H1 (cell line): ENCODE measurements around the gene KCTD3. TPM values are rescaled to one million over a fixed set of nuclear protein-coding genes. Genes with fewer than 3 reads are reported as not detected.

ENCODE experiments used
- CTCF ChIA-PET: fragments of 300-600 bp; sonication (Branson Sonifier 250); formaldehyde crosslinking; loops from one replicate; lab custom pipeline; 2021; ENCODE audit not compliant: partially characterized antibody; lab: Charles Lee
- POLR2A ChIA-PET: fragments of 300-600 bp; sonication (Branson Sonifier 250); formaldehyde crosslinking; loops from one replicate; lab custom pipeline; 2021; ENCODE audit warnings: inconsistent platforms; ENCODE audit not compliant: partially characterized antibody; lab: Charles Lee
- DNase-seq, 2 experiments: peaks; one replicate each; pipeline versions ENCODE4 v3.0.0 to v3.0.0-alpha.2; 2010 to 2022; ENCODE audit warnings: low spot score in 2 of 2, low read depth in 1 of 2, mixed read lengths in 1 of 2
- FAIRE-seq: peaks from 2 replicates; lab custom pipeline; 2011; peaks lifted over from hg19 to GRCh38; lab: Jason Lieb, UNC
- H2AFZ ChIP-seq: 2 replicates; pipeline ENCODE4 v1.8.1; 2012; ENCODE audit warnings: low read length, inconsistent platforms
- H2AK5ac ChIP-seq: 2 replicates; pipeline ENCODE4 v1.6.1; 2013; ENCODE audit warnings: low read depth, low read length
- H2BK120ac ChIP-seq: replicated peaks from 2 replicates; pipeline ENCODE3; 2013; ENCODE audit warnings: low read depth, low read length, inconsistent platforms
- H2BK12ac ChIP-seq: 2 replicates; pipeline ENCODE4 v1.6.1; 2013; ENCODE audit warnings: low read depth, low read length
- H2BK15ac ChIP-seq: 2 replicates; pipeline ENCODE4 v1.6.1; 2013; ENCODE audit warnings: low read length
- H2BK20ac ChIP-seq: 2 replicates; pipeline ENCODE4 v1.6.1; 2013; ENCODE audit warnings: low read length
- H2BK5ac ChIP-seq: 2 replicates; pipeline ENCODE4 v1.6.1; 2013; ENCODE audit warnings: low read depth, low read length
- H3K14ac ChIP-seq: 2 replicates; pipeline ENCODE4 v1.6.1; 2013; ENCODE audit warnings: inconsistent platforms; ENCODE audit not compliant: insufficient read length
- H3K18ac ChIP-seq: 2 replicates; pipeline ENCODE4 v1.6.1; 2013; ENCODE audit warnings: low read length; ENCODE audit errors: extremely low read depth
- H3K23ac ChIP-seq: 2 replicates; pipeline ENCODE4 v1.6.1; 2013; ENCODE audit warnings: inconsistent platforms; ENCODE audit not compliant: insufficient read length
- H3K23me2 ChIP-seq: 2 replicates; pipeline ENCODE4 v1.6.1; 2013; ENCODE audit warnings: low read depth, low read length
- H3K27ac ChIP-seq: 2 replicates; pipeline ENCODE4 v1.6.1; 2011; ENCODE audit warnings: low read depth, low read length, inconsistent platforms
- H3K27me3 ChIP-seq, 4 experiments: replicated peaks in 1 of 4; 1 replicate in 1 of 4; 2 replicates in 3 of 4; pipeline versions ENCODE4 v1.6.1 to v1.8.1; 2011 to 2013; ENCODE audit warnings: low read length in 3 of 4, mild to moderate bottlenecking in 3 of 4, inconsistent platforms in 2 of 4, mixed read lengths in 2 of 4, moderate library complexity in 1 of 4; ENCODE audit not compliant: control insufficient read depth in 3 of 4, insufficient read depth in 3 of 4; ENCODE audit errors: extremely low read depth in 1 of 4
- H3K36me3 ChIP-seq, 4 experiments: 2 replicates each; pipeline versions ENCODE4 v1.6.1 to v1.8.1; 2011 to 2013; ENCODE audit warnings: mild to moderate bottlenecking in 4 of 4, low read length in 3 of 4, moderate library complexity in 2 of 4, control low read depth in 1 of 4, inconsistent platforms in 1 of 4; ENCODE audit not compliant: insufficient read depth in 4 of 4, control insufficient read depth in 2 of 4
- H3K4ac ChIP-seq: replicated peaks from 2 replicates; pipeline ENCODE3; 2013; ENCODE audit warnings: low read length, low read depth, mixed read lengths, inconsistent platforms; ENCODE audit not compliant: insufficient read length
- H3K4me1 ChIP-seq, 4 experiments: replicated peaks in 1 of 4; 1 replicate in 1 of 4; 2 replicates in 3 of 4; pipeline versions ENCODE4 v1.6.1 to v1.8.1; 2011 to 2013; ENCODE audit warnings: low read length in 3 of 4, inconsistent platforms in 2 of 4, mixed read lengths in 1 of 4; ENCODE audit not compliant: insufficient read depth in 4 of 4, control insufficient read depth in 3 of 4
- H3K4me2 ChIP-seq, 2 experiments: 2 replicates each; pipeline versions ENCODE4 v1.6.1 to v1.8.1; 2011 to 2013; ENCODE audit warnings: low read depth in 2 of 2, low read length in 2 of 2, control low read depth in 1 of 2, inconsistent platforms in 1 of 2, mild to moderate bottlenecking in 1 of 2; ENCODE audit not compliant: insufficient read depth in 1 of 2
- H3K4me3 ChIP-seq, 4 experiments: fragments of 200-600, 300-600 bp in 1 of 4; sonication (generic), shearing (Covaris generic), sonication (Bioruptor Twin) in 1 of 4; 2 replicates each; pipeline versions ENCODE4 v1.5.1 to v1.8.1; 2011 to 2016; ENCODE audit warnings: low read length in 4 of 4, low read depth in 3 of 4, control low read depth in 2 of 4, inconsistent platforms in 2 of 4, mild to moderate bottlenecking in 2 of 4, mixed read lengths in 1 of 4, moderate library complexity in 1 of 4; ENCODE audit not compliant: insufficient read depth in 2 of 4; ENCODE audit errors: extremely low read depth in 1 of 4
- H3K56ac ChIP-seq: replicated peaks from 2 replicates; pipeline ENCODE3; 2013; ENCODE audit warnings: low read depth, mild to moderate bottlenecking, mixed read lengths, low read length, inconsistent platforms; ENCODE audit not compliant: insufficient read length
- H3K79me1 ChIP-seq: 2 replicates; pipeline ENCODE4 v1.6.1; 2013; ENCODE audit warnings: low read depth, low read length, control low read depth
- H3K79me2 ChIP-seq, 2 experiments: 2 replicates each; pipeline versions ENCODE4 v1.6.1 to v1.8.1; 2012 to 2013; ENCODE audit warnings: low read length in 2 of 2, mild to moderate bottlenecking in 2 of 2, inconsistent platforms in 1 of 2; ENCODE audit not compliant: insufficient read depth in 2 of 2, control insufficient read depth in 1 of 2
- H3K9ac ChIP-seq, 4 experiments: replicated peaks in 1 of 4; 1 replicate in 1 of 4; 2 replicates in 3 of 4; pipeline versions ENCODE4 v1.6.1 to v1.8.1; 2011 to 2013; ENCODE audit warnings: low read depth in 3 of 4, low read length in 3 of 4, control low read depth in 2 of 4, mild to moderate bottlenecking in 2 of 4, moderate library complexity in 2 of 4, inconsistent platforms in 1 of 4; ENCODE audit errors: extremely low read depth in 1 of 4
- H3K9me3 ChIP-seq, 2 experiments: 2 replicates each; pipeline versions ENCODE4 v1.6.1 to v1.8.1; 2012 to 2013; ENCODE audit warnings: mild to moderate bottlenecking in 2 of 2, moderate library complexity in 2 of 2, control low read depth in 1 of 2, inconsistent platforms in 1 of 2, low read depth in 1 of 2, low read length in 1 of 2, mixed read lengths in 1 of 2; ENCODE audit not compliant: insufficient read depth in 2 of 2
- H4K20me1 ChIP-seq, 2 experiments: replicated peaks in 1 of 2; 2 replicates each; pipeline versions ENCODE3 to v1.8.1; 2011 to 2013; ENCODE audit warnings: inconsistent platforms in 2 of 2, low read length in 2 of 2, mild to moderate bottlenecking in 1 of 2; ENCODE audit not compliant: insufficient read depth in 2 of 2, control insufficient read depth in 1 of 2
- H4K5ac ChIP-seq: 2 replicates; pipeline ENCODE4 v1.6.1; 2013; ENCODE audit warnings: low read length, low read depth, mixed read lengths, inconsistent platforms; ENCODE audit not compliant: insufficient read length
- H4K8ac ChIP-seq: 2 replicates; pipeline ENCODE4 v1.8.0; 2013; ENCODE audit warnings: mild to moderate bottlenecking, moderate library complexity, low read length, inconsistent platforms; ENCODE audit not compliant: insufficient read depth; ENCODE audit errors: extremely low read depth
- H4K91ac ChIP-seq: replicated peaks from 2 replicates; pipeline ENCODE3; 2013; ENCODE audit warnings: low read length, mixed read lengths, inconsistent platforms; ENCODE audit not compliant: insufficient read length
- BCL11A ChIP-seq, 2 experiments: IDR thresholded peaks; one replicate each; pipeline ENCODE4 v1.6.1; 2011; ENCODE audit warnings: low read depth in 2 of 2, low read length in 2 of 2, mild to moderate bottlenecking in 2 of 2
- KDM5A ChIP-seq: fragments of 200-600 bp; IDR thresholded peaks from 2 replicates; pipeline ENCODE4 v1.7.1; 2012; ENCODE audit warnings: mild to moderate bottlenecking, low read length, inconsistent platforms, mixed read lengths
- RXRA ChIP-seq: IDR thresholded peaks from 2 replicates; pipeline ENCODE4 v1.6.1; 2011; ENCODE audit warnings: low read depth, mild to moderate bottlenecking, low read length, moderate library complexity; ENCODE audit not compliant: insufficient read depth
- WGBS, 2 experiments: shearing (Covaris generic) in 1 of 2; methylation state at CpG; one replicate each; pipeline versions ENCODE4 v1.1.6 to v1.1.7; 2013 to 2015; ENCODE audit warnings: low lambda C conversion rate in 2 of 2, mixed read lengths in 2 of 2, inconsistent platforms in 1 of 2, low coverage in 1 of 2, missing lambda C conversion rate in 1 of 2; ENCODE audit not compliant: insufficient replicate concordance in 2 of 2, insufficient coverage in 1 of 2, insufficient read length in 1 of 2; ENCODE audit errors: extremely low coverage in 1 of 2, missing lambda C conversion rate in 1 of 2; 5-methylcytosine and 5-hydroxymethylcytosine counted together
- polyA plus RNA-seq, 7 experiments: library from polyadenylated mRNA; depleted of rRNA in 3 of 7; stranded (reverse) in 5 of 7; unstranded in 2 of 7; fragments of >200 nt in 5 of 7; fragments of 200-250 nt in 2 of 7; gene quantifications; 1 replicate in 5 of 7; 2 replicates in 1 of 7; 4 replicates in 1 of 7; pipeline versions ENCODE4 v1.2.1 to v1.2.3, GENCODE V29; 2011 to 2013; ENCODE audit warnings: missing spikeins in 2 of 7, mixed read lengths in 2 of 7
- total RNA-seq: library from RNA; stranded (reverse); fragmentation: NEBNext Ultra II Directional; extraction: Animal tissue kit (Norgen Biotek cat#: 25700); gene quantifications from 2 replicates; pipeline ENCODE4 v1.2.1, GENCODE V29; 2021

KCTD3 gene
- total and polyA plus RNA-seq, 2 of the 8 experiments (the other 6 are each of a cell fraction or from before 2014, with no cell fraction given) = 43.0 to 55.6 TPM

DNA sequence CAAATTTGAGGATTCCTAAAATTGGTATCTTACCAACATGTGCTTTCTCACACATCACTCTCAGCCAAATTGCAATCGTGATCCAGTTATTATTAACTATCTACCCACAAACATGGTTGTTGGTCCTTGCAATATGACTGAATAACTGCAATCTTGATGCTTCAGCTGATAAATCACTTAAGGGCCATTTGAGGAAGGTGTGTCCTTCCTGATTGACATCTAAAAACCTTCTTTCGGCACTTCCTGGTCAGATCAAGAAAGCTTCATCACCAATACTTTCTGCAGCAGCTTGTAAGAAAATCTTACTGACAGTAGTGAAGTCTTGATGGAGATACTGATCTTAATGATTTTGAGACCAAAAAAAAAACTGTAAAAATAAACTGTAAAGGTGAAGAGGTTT lies 48.5 kb upstream of the KCTD3 start:
- Histone ChIP-seq H3K4me1 (no peaks in the 10 kb centered on the region), H3K36me3 (no peaks in the 10 kb centered on the region), H3K4me3 (no peak overlapping the region), H4K8ac (no peak overlapping the region), H3K4me2 (no peak overlapping the region), H3K27ac (no peak overlapping the region), H2BK12ac (no peak overlapping the region), H4K91ac (no peak overlapping the region), H2BK120ac (no peak overlapping the region), H4K5ac (no peak overlapping the region), H3K9ac (no peak overlapping the region), H2BK5ac (no peak overlapping the region), H3K23ac (no peak overlapping the region), H4K20me1 (no peaks in the 10 kb centered on the region), H3K9me3 (no peaks in the 10 kb centered on the region), H3K18ac (no peak overlapping the region), H3K79me2 (no peaks in the 10 kb centered on the region), H3K4ac (no peak overlapping the region), H2BK15ac (no peak overlapping the region), H3K79me1 (no peaks in the 10 kb centered on the region), H2AK5ac (no peak overlapping the region), H3K27me3 (no peaks in the 10 kb centered on the region), H2AFZ (no peak overlapping the region), H3K23me2 (no peaks in the 10 kb centered on the region), H3K14ac (no peak overlapping the region), H3K56ac (no peak overlapping the region), H2BK20ac (no peak overlapping the region)
- DNase-seq (no peak), FAIRE-seq (no peak)
- POLR2A ChIA-PET = no interaction called here
- 98% methylated on average over 2 of the region's 2 CpGs; no CpG with 5 or more reads in 1 of the 2 experiments for whole genome bisulfite sequencing, 2 experiments
- TF ChIP-seq BCL11A (IDR thresholded peaks at IDR 0.05; ENCODE audit: low read depth in 2 of 2, low read length in 2 of 2) = no peak
- TF ChIP-seq KDM5A = no peak
- TF ChIP-seq RXRA = no peak
- CTCF ChIA-PET = interaction anchor here (0.8 to 1.2 kb wide), 2 partner anchors 10 to 790 kb away, joined by 3 read pairs; no protein-coding TSS in a partner anchor
